GM12891 (cell line): ENCODE results near the gene ASB18.

ENCODE experiments used
- DNase-seq: peaks from one replicate; pipeline ENCODE4 v3.0.0; 2011; ENCODE audit warnings: low spot score; ENCODE audit not compliant: insufficient read length
- FAIRE-seq: peaks from 2 replicates; lab custom pipeline; 2011; peaks lifted over from hg19 to GRCh38; lab: Jason Lieb, UNC
- PAX5 ChIP-seq: IDR thresholded peaks from 2 replicates; pipeline ENCODE4 v1.6.1; 2011; ENCODE audit warnings: low read length, moderate library complexity, mild to moderate bottlenecking; ENCODE audit not compliant: insufficient read depth, severe bottlenecking
- POLR2A ChIP-seq: IDR thresholded peaks from 2 replicates; pipeline ENCODE4 v1.6.1; 2011; ENCODE audit warnings: low read depth, low read length, control low read depth
- POLR2AphosphoS5 ChIP-seq: IDR thresholded peaks from 2 replicates; pipeline ENCODE4 v1.6.1; 2011; ENCODE audit warnings: low read depth, low read length, control low read depth
- POU2F2 ChIP-seq: IDR thresholded peaks from 2 replicates; pipeline ENCODE4 v1.6.1; 2011; ENCODE audit warnings: low read depth, mild to moderate bottlenecking, control low read depth, low read length, moderate library complexity
- SPI1 ChIP-seq: IDR thresholded peaks from 2 replicates; pipeline ENCODE4 v1.6.1; 2011; ENCODE audit warnings: low read depth, low read length, control low read depth
- TAF1 ChIP-seq: IDR thresholded peaks from 2 replicates; pipeline ENCODE4 v1.6.1; 2011; ENCODE audit warnings: low read depth, low read length, control low read depth

ASB18 gene

GRCh38 chr2:236249066-236249465, 15.1 kb downstream of the ASB18 start:
- DNase-seq (no peak), FAIRE-seq (no peak)
- TF ChIP-seq TAF1 (no peak), POU2F2 (no peak), SPI1 (no peak), POLR2AphosphoS5 (no peak), PAX5 (no peak), POLR2A (no peak)

- DNase-seq (no peak), FAIRE-seq (no peak)
- TF ChIP-seq POLR2AphosphoS5 = no peak
- no peak for TF ChIP-seq TAF1
- no peak for TF ChIP-seq SPI1
- TF ChIP-seq POU2F2 = no peak
- no peak for TF ChIP-seq POLR2A
- TF ChIP-seq PAX5 = no peak
These were observed 17.4 kb downstream of the ASB18 start for GRCh38 chr2:236246711-236247246.

- no peak for DNase-seq
- TF ChIP-seq SPI1 (no peak), PAX5 (no peak), POU2F2 (no peak), POLR2A (no peak), POLR2AphosphoS5 (no peak), TAF1 (no peak)
- FAIRE-seq = no peak
These were observed 19.9 kb downstream of the ASB18 start for GRCh38 chr2:236244256-236244655.

- TF ChIP-seq SPI1 = no peak
- TF ChIP-seq POLR2A = no peak
- TF ChIP-seq POLR2AphosphoS5 = no peak
- no peak for TF ChIP-seq PAX5
- no peak for TF ChIP-seq POU2F2
- TF ChIP-seq TAF1 = no peak
- DNase-seq (no peak), FAIRE-seq (no peak)
These were observed 22.1 kb downstream of the ASB18 start for GRCh38 chr2:236242057-236242495.

GRCh38 chr2:236241181-236242056, 22.8 kb downstream of the ASB18 start:
- DNase-seq (no peak), FAIRE-seq (no peak)
- TF ChIP-seq TAF1 (no peak), SPI1 (no peak), POLR2A (no peak), POU2F2 (no peak), PAX5 (no peak)

- FAIRE-seq (no peak), DNase-seq (no peak)
- TF ChIP-seq POU2F2 (no peak), POLR2A (no peak)
These were observed 23.8 kb downstream of the ASB18 start for GRCh38 chr2:236240228-236240990.

- FAIRE-seq = no peak
- no peak for DNase-seq
These were observed 24.7 kb downstream of the ASB18 start for GRCh38 chr2:236239276-236240065.

GRCh38 chr2:236238751-236239150, 25.5 kb downstream of the ASB18 start:
- TF ChIP-seq POLR2A = no peak
- DNase-seq (no peak), FAIRE-seq (no peak)

More at GRCh38 chr2:236239276-236240065, 24.7 kb downstream of the ASB18 start:
- TF ChIP-seq POLR2AphosphoS5 (no peak), POLR2A (no peak), SPI1 (no peak), POU2F2 (no peak), PAX5 (no peak), TAF1 (no peak)
